ENCODE measurements around the gene KLK4.

- TF ChIP-seq POLR2A (IDR thresholded peaks at IDR 0.05; ENCODE audit: low read depth, low read length) (no peak), POLR2AphosphoS5 (IDR thresholded peaks at IDR 0.05; ENCODE audit: low read depth, low read length) (no peak), POU2F2 (IDR thresholded peaks at IDR 0.05; ENCODE audit: low read depth, low read length) (no peak), TAF1 (IDR thresholded peaks at IDR 0.05; ENCODE audit: low read depth, low read length) (no peak), SPI1 (IDR thresholded peaks at IDR 0.05; ENCODE audit: low read depth, low read length) (no peak), PAX5 (IDR thresholded peaks at IDR 0.05; ENCODE audit: insufficient read depth, low read length, severe bottlenecking) (no peak)
Observed at GRCh38 chr19:50858886-50859285, 52.3 kb downstream of the KLK4 start.
